ENCODE measurements around the gene TRIM9. TPM values are rescaled to one million over a fixed set of nuclear protein-coding genes. Genes with fewer than 3 reads are reported as not detected.

TRIM9 gene
- polyA plus RNA-seq, 1 experiment = 0.06 TPM

GRCh38 chr14:50967790-50968189, 127.1 kb downstream of the TRIM9 start:
- H3K27ac ChIP-seq (ENCODE audit: low read depth, low read length) = no peak overlapping the region
- peaks cover 13% of the 10 kb centered on the region for H3K27me3 ChIP-seq (ENCODE audit: control insufficient read depth, insufficient read depth, low read length)
- no peak overlapping the region for H3K4me3 ChIP-seq (ENCODE audit: low read depth, low read length)
- ChIA-PET CTCF (interaction anchor here (0.6 to 1.4 kb wide), 5 partner anchors 8 to 565 kb away, joined by 3 to 10 read pairs (median 5); no protein-coding TSS in a partner anchor), POLR2A (interaction anchor here (0.6 kb wide), 1 partner anchor 23 kb away, joined by 4 read pairs; the partner anchor contains the start of gene PYGL)
- no peak for TF ChIP-seq CTCF (IDR thresholded peaks at IDR 0.05; ENCODE audit: low read depth, low read length)
- H3K9me3 ChIP-seq (ENCODE audit: control insufficient read depth, insufficient read depth, low read length) = no peaks in the 10 kb centered on the region; the same call in 1 of the 2 replicates
- DNase-seq (ENCODE audit: low read depth, low spot score) = no peak

GRCh38 chr14:50967103-50967502, 127.8 kb downstream of the TRIM9 start:
- Histone ChIP-seq H3K27me3 (ENCODE audit: control insufficient read depth, insufficient read depth, low read length) (peaks cover 11% of the 10 kb centered on the region), H3K27ac (ENCODE audit: low read depth, low read length) (no peak overlapping the region), H3K9me3 (ENCODE audit: control insufficient read depth, insufficient read depth, low read length) (no peaks in the 10 kb centered on the region), H3K4me3 (ENCODE audit: low read depth, low read length) (no peak overlapping the region)
- no peak for DNase-seq (ENCODE audit: low read depth, low spot score)
- no peak for TF ChIP-seq CTCF (IDR thresholded peaks at IDR 0.05; ENCODE audit: low read depth, low read length)
- ChIA-PET POLR2A (interaction anchor here (0.6 kb wide), 1 partner anchor 23 kb away, joined by 4 read pairs; the partner anchor contains the start of gene PYGL), CTCF (interaction anchor here (0.6 to 1.4 kb wide), 5 partner anchors 9 to 566 kb away, joined by 3 to 10 read pairs (median 5); no protein-coding TSS in a partner anchor)

GRCh38 chr14:50964683-50965390, 130.1 kb downstream of the TRIM9 start:
- Histone ChIP-seq H3K4me3 (ENCODE audit: low read depth, low read length) (no peak overlapping the region), H3K27ac (ENCODE audit: low read depth, low read length) (peak overlapping the region; percentile 47), H3K27me3 (ENCODE audit: control insufficient read depth, insufficient read depth, low read length) (peaks cover 3% of the 10 kb centered on the region), H3K9me3 (ENCODE audit: control insufficient read depth, insufficient read depth, low read length) (no peaks in the 10 kb centered on the region)
- POLR2A ChIA-PET = interaction anchor here (0.6 to 1.8 kb wide), 5 partner anchors 10 to 1439 kb away, joined by 3 to 7 read pairs (median 3); partner anchors contain the start of gene PYGL
- TF ChIP-seq CTCF (IDR thresholded peaks at IDR 0.05; ENCODE audit: low read depth, low read length) = no peak
- peak; percentile 96 for DNase-seq (ENCODE audit: low read depth, low spot score)
- CTCF ChIA-PET = interaction anchor here (0.6 to 3.9 kb wide), 5 partner anchors 9 to 1147 kb away, joined by 3 to 24 read pairs (median 4); partner anchors contain the start of gene TMX1

DNA sequence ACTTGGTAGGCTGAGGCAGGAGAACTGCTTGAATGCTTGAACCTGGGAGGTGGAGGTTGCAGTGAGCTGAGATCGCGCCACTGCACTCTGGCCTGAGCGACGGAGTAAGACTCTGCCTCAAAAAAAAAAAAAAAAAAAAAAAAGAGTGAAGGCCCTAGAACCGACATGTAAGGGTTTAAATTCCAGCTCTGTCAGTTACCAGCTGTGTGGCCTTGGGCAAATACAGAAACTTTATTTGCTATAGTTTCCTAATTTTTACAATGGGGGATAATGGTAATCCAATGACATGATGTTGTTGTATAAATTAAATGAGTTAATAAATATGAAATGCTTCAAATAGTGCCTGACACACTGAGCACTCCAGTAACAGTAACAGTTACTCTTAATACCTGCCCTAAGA, 131.0 kb downstream of the TRIM9 start:
- H3K4me3 ChIP-seq (ENCODE audit: low read depth, low read length) = no peak overlapping the region
- ChIA-PET POLR2A (interaction anchor here (0.7 to 1.8 kb wide), 3 partner anchors 9 to 436 kb away, joined by 3 to 8 read pairs (median 7); partner anchors contain the start of gene PYGL), CTCF (interaction anchor here (0.6 to 3.9 kb wide), 5 partner anchors 8 to 570 kb away, joined by 3 to 24 read pairs (median 3); partner anchors contain the start of gene TMX1)
- no peaks in the 10 kb centered on the region for H3K9me3 ChIP-seq (ENCODE audit: control insufficient read depth, insufficient read depth, low read length)
- DNase-seq (ENCODE audit: low read depth, low spot score) = no peak
- no peaks in the 10 kb centered on the region for H3K27me3 ChIP-seq (ENCODE audit: control insufficient read depth, insufficient read depth, low read length)
- no peak overlapping the region for H3K27ac ChIP-seq (ENCODE audit: low read depth, low read length)
- TF ChIP-seq CTCF (IDR thresholded peaks at IDR 0.05; ENCODE audit: low read depth, low read length) = no peak

Measured in AG04450 (cell line).